PC-9 (cell line): ENCODE measurements around the gene KPNA4. TPM values are rescaled to one million over a fixed set of nuclear protein-coding genes. Genes with fewer than 3 reads are reported as not detected.

Experiments
- BruUV-seq: library from RNA; stranded (reverse); fragments of 400-500 nt; replicated peaks from 2 replicates; lab custom pipeline; 2021; lab: Mats Ljungman, UMichigan
- CTCF ChIA-PET: fragments of 300-600 bp; sonication (Branson Sonifier 250); formaldehyde crosslinking; loops from one replicate; lab custom pipeline; 2022; ENCODE audit warnings: antibody characterized with exemption; lab: Charles Lee
- POLR2A ChIA-PET: fragments of 300-600 bp; sonication (Branson Sonifier 250); formaldehyde crosslinking; loops from one replicate; lab custom pipeline; 2022; ENCODE audit warnings: antibody characterized with exemption; ENCODE audit not compliant: unreplicated experiment; lab: Charles Lee
- DNase-seq, 2 experiments: peaks; one replicate each; pipeline versions ENCODE4 v3.0.0 to v3.0.0-alpha.2; 2015 to 2022; ENCODE audit warnings: mixed read lengths in 1 of 2
- H2AFZ ChIP-seq: fragments of 200-600 bp; sonication (generic); 2 replicates; pipeline ENCODE4 v1.8.1; 2017; ENCODE audit warnings: antibody characterized with exemption
- H3F3A ChIP-seq: fragments of 200-600 bp; sonication (generic); 2 replicates; pipeline ENCODE4 v1.8.1; 2017; ENCODE audit warnings: antibody characterized with exemption, mild to moderate bottlenecking, low read depth; ENCODE audit not compliant: insufficient read depth
- H3K27ac ChIP-seq: fragments of 200-600 bp; sonication (generic); 2 replicates; pipeline ENCODE4 v1.6.1; 2016; ENCODE audit warnings: mixed run types
- H3K27me3 ChIP-seq: fragments of 200-600 bp; sonication (generic); 2 replicates; pipeline ENCODE4 v1.6.1; 2016; ENCODE audit warnings: low read depth, mixed run types; ENCODE audit not compliant: insufficient read depth
- H3K36me3 ChIP-seq: fragments of 200-600 bp; sonication (generic); 2 replicates; pipeline ENCODE4 v1.6.1; 2016; ENCODE audit warnings: low read depth, mixed run types
- H3K4me1 ChIP-seq: fragments of 200-600 bp; sonication (generic); replicated peaks from 2 replicates; pipeline ENCODE4 v1.6.1; 2016; ENCODE audit warnings: mixed run types; ENCODE audit not compliant: insufficient read depth
- H3K4me2 ChIP-seq: fragments of 200-600 bp; sonication (generic); 2 replicates; pipeline ENCODE4 v1.6.1; 2017; ENCODE audit warnings: mixed run types
- H3K4me3 ChIP-seq: fragments of 200-600 bp; sonication (generic); 2 replicates; pipeline ENCODE4 v1.6.1; 2016; ENCODE audit warnings: mixed run types
- H3K79me2 ChIP-seq: fragments of 200-600 bp; sonication (generic); 2 replicates; pipeline ENCODE4 v1.6.1; 2017; ENCODE audit warnings: low read depth, mixed run types
- H3K9me2 ChIP-seq: fragments of 200-600 bp; sonication (generic); 2 replicates; pipeline ENCODE4 v1.8.1; 2017; ENCODE audit warnings: mild to moderate bottlenecking; ENCODE audit not compliant: insufficient read depth
- H3K9me3 ChIP-seq: fragments of 200-600 bp; sonication (generic); 2 replicates; pipeline ENCODE4 v1.8.1; 2016; ENCODE audit warnings: low read depth; ENCODE audit not compliant: insufficient read depth
- H4K20me1 ChIP-seq: fragments of 200-600 bp; sonication (generic); 2 replicates; pipeline ENCODE4 v1.8.1; 2017; ENCODE audit not compliant: insufficient read depth
- CTCF ChIP-seq: fragments of 200-600 bp; sonication (generic); conservative IDR thresholded peaks from 2 replicates; pipeline ENCODE4 v1.6.1; 2017; ENCODE audit warnings: mixed run types, antibody characterized with exemption, mild to moderate bottlenecking, moderate library complexity
- EZH2 ChIP-seq: fragments of 200-600 bp; sonication (generic); IDR thresholded peaks from 2 replicates; pipeline ENCODE4 v1.8.0; 2017; ENCODE audit warnings: antibody characterized with exemption, low read depth
- intact Hi-C: fragments of 100-400 bp; cut with micrococcal nuclease; formaldehyde crosslinking; loops from one replicate; pipeline ENCODE4 v1.10.0; 2022; ENCODE audit not compliant: unreplicated experiment
- total RNA-seq: library from RNA; stranded (reverse); gene quantifications from 2 replicates; pipeline ENCODE4 v1.2.3, GENCODE V29; 2021

KPNA4 gene
- total RNA-seq, 1 experiment from 2014 or later: 61.0 TPM

- Histone ChIP-seq H3K4me2 (peak overlapping the region; percentile 89), H3K79me2 (peaks cover 50% of the 10 kb centered on the region), H3K36me3 (peaks cover 16% of the 10 kb centered on the region), H3K4me3 (peak overlapping the region; percentile 86), H3K9me3 (no peaks in the 10 kb centered on the region), H3F3A (peaks cover 16% of the 10 kb centered on the region), H2AFZ (peak overlapping the region; percentile 96), H3K9me2 (0 out of 2 replicates have a peak, but pooled peaks cover 4% of the 10 kb centered on the region), H3K27me3 (no peaks in the 10 kb centered on the region), H4K20me1 (peaks cover 30% of the 10 kb centered on the region), H3K27ac (peak overlapping the region; percentile 98), H3K4me1 (peaks cover 37% of the 10 kb centered on the region)
- no TSS peak for BruUV-seq
- intact Hi-C loops: loop anchor here (10.0 kb wide), 2 partner anchors 658 to 858 kb away; partner anchors contain the start of gene NMD3
- no peak for TF ChIP-seq CTCF
- POLR2A ChIA-PET: interaction anchor here (0.7 to 0.9 kb wide), 3 partner anchors 83 to 913 kb away, joined by 4 to 5 read pairs (median 4); partner anchors contain the start of gene ARL14
- no peak for DNase-seq
- CTCF ChIA-PET: no interaction called here
Measured at GRCh38 chr3:160566499-160566898, 1.1 kb upstream of the KPNA4 start.

GRCh38 chr3:160564949-160565441, 376 bp downstream of the KPNA4 start:
- POLR2A ChIA-PET: interaction anchor here (0.5 to 0.6 kb wide), 3 partner anchors 102 to 1605 kb away, joined by 5 to 14 read pairs (median 13); no protein-coding TSS in a partner anchor
- Histone ChIP-seq H3K27ac (peak overlapping the region; percentile 98), H3K36me3 (peaks cover 16% of the 10 kb centered on the region), H3K4me2 (peak overlapping the region; percentile 39), H3K4me3 (peak overlapping the region; percentile 86), H3K27me3 (no peaks in the 10 kb centered on the region), H4K20me1 (peaks cover 43% of the 10 kb centered on the region), H2AFZ (peak overlapping the region; percentile 83; the same call in 1 of the 2 replicates), H3K9me2 (no peaks in the 10 kb centered on the region), H3K79me2 (peaks cover 65% of the 10 kb centered on the region), H3K9me3 (no peaks in the 10 kb centered on the region), H3K4me1 (peaks cover 44% of the 10 kb centered on the region), H3F3A (peaks cover 16% of the 10 kb centered on the region)
- DNase-seq: peak; percentile 36 to 78
- no TSS peak for BruUV-seq
- intact Hi-C loops: loop anchor here (1.0 to 10.0 kb wide), 6 partner anchors 112 to 860 kb away; partner anchors contain the start of genes ARL14, NMD3 and TRIM59
- TF ChIP-seq EZH2: no peak
- TF ChIP-seq CTCF: no peak
- CTCF ChIA-PET: interaction anchor here (0.7 kb wide), 1 partner anchor 711 kb away, joined by 4 read pairs; no protein-coding TSS in a partner anchor

GRCh38 chr3:160564258-160564911, 986 bp downstream of the KPNA4 start:
- H3K9me2 ChIP-seq: no peaks in the 10 kb centered on the region
- H3K27me3 ChIP-seq: no peaks in the 10 kb centered on the region
- peak overlapping the region; percentile 97 for H3K4me2 ChIP-seq
- peaks cover 16% of the 10 kb centered on the region for H3F3A ChIP-seq
- BruUV-seq: TSS peak; percentile 33
- H4K20me1 ChIP-seq: peaks cover 49% of the 10 kb centered on the region
- CTCF ChIA-PET: no interaction called here
- peaks cover 20% of the 10 kb centered on the region for H3K36me3 ChIP-seq
- H3K4me3 ChIP-seq: peak overlapping the region; percentile 86
- peaks cover 44% of the 10 kb centered on the region for H3K4me1 ChIP-seq
- DNase-seq: no peak
- H3K79me2 ChIP-seq: peaks cover 71% of the 10 kb centered on the region
- H3K9me3 ChIP-seq: no peaks in the 10 kb centered on the region
- peak overlapping the region; percentile 18; the same call in 1 of the 2 replicates for H2AFZ ChIP-seq
- TF ChIP-seq EZH2: no peak
- TF ChIP-seq CTCF: no peak
- POLR2A ChIA-PET: interaction anchor here (0.5 to 1.0 kb wide), 4 partner anchors 47 to 538 kb away, joined by 3 to 6 read pairs (median 4); no protein-coding TSS in a partner anchor
- intact Hi-C loops: loop anchor here (2.0 to 10.0 kb wide), 5 partner anchors 117 to 860 kb away; partner anchors contain the start of genes NMD3 and TRIM59
- H3K27ac ChIP-seq: peak overlapping the region; percentile 25; the same call in 1 of the 2 replicates
